ENCODE results near the gene CASP10. TPM values are rescaled to one million over a fixed set of nuclear protein-coding genes. Genes with fewer than 3 reads are reported as not detected.

Gene CASP10
- polyA plus RNA-seq, 1 donor = 19.9 TPM

DNA sequence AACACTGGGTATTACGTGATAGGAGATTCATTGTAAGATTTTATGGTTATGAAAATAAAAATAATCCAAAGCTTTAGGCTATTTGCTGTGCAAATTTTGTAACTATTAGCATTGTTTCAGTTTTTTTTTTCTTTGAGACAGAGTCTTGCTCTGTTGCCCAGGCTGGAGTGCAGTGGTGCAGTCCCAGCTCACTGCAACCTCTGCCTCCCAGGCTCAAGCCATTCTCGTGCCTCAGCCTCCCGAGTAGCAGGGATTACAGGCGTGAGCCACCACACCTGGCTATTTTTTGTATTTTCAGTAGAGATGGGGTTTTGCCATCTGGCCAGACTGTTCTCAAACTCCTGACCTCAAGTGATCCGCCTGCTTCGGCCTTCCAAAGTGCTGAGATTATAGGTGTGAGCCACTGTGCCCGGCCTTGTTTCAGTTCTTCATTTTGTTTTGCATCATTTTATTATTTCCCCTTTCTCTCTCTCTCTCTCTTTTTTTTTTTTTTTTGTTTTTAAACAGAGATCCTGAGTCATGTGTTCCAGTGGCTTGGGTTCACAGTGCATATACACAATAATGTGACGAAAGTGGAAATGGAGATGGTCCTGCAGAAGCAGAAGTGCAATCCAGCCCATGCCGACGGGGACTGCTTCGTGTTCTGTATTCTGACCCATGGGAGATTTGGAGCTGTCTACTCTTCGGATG lies 25.8 kb downstream of the CASP10 start:
- no peak overlapping the region for H3K27ac ChIP-seq (ENCODE audit: low read length)
- peaks cover 13% of the 10 kb centered on the region for H3K4me1 ChIP-seq (ENCODE audit: control insufficient read depth, insufficient read depth, low read length)
- DNase-seq = no peak
- H3K9me3 ChIP-seq (ENCODE audit: control insufficient read depth, low read depth, low read length) = no peaks in the 10 kb centered on the region
- H3K36me3 ChIP-seq (ENCODE audit: control insufficient read depth, insufficient read depth, low read length) = peaks cover 26% of the 10 kb centered on the region
- 87% methylated on average over 3 of the region's 12 CpGs for WGBS (ENCODE audit: insufficient coverage, low lambda C conversion rate)
- H3K27me3 ChIP-seq (ENCODE audit: control insufficient read depth, insufficient read depth, low read length) = no peaks in the 10 kb centered on the region
- H3K4me3 ChIP-seq (ENCODE audit: low read length) = no peak overlapping the region

DNA sequence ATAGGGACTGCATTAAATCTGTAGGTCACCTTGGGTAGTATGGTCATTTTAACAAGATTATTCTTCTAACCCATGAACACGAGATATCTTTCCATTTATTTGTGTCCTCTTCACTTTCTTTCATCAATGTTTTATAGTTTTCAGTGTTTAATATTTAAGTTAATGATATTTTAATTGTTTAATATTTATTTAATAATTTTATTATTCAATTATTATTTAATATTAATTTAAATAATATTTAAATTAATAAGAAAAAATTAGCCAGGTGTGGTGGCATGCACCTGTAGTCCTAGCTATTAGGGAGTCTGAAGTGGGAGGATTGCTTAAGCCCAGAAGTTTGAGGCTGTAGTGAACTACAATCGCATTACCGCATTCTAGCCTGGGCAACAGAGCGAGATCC lies 33.0 kb downstream of the CASP10 start:
- H3K36me3 ChIP-seq (ENCODE audit: control insufficient read depth, insufficient read depth, low read length) = peaks cover 27% of the 10 kb centered on the region
- DNase-seq = no peak
- WGBS (ENCODE audit: insufficient coverage, low lambda C conversion rate) = 90% methylated on average over 1 of the region's 4 CpGs
- no peaks in the 10 kb centered on the region for H3K9me3 ChIP-seq (ENCODE audit: control insufficient read depth, low read depth, low read length)
- no peak overlapping the region for H3K27ac ChIP-seq (ENCODE audit: low read length)
- H3K4me1 ChIP-seq (ENCODE audit: control insufficient read depth, insufficient read depth, low read length) = peaks cover 20% of the 10 kb centered on the region
- H3K27me3 ChIP-seq (ENCODE audit: control insufficient read depth, insufficient read depth, low read length) = no peaks in the 10 kb centered on the region
- H3K4me3 ChIP-seq (ENCODE audit: low read length) = no peak overlapping the region

- no CpG with 5 or more reads among the region's 1 CpG for WGBS (ENCODE audit: insufficient coverage, low lambda C conversion rate)
- no peak overlapping the region for H3K4me3 ChIP-seq (ENCODE audit: low read length)
- H3K27ac ChIP-seq (ENCODE audit: low read length) = no peak overlapping the region
- no peaks in the 10 kb centered on the region for H3K9me3 ChIP-seq (ENCODE audit: control insufficient read depth, low read depth, low read length)
- H3K27me3 ChIP-seq (ENCODE audit: control insufficient read depth, insufficient read depth, low read length) = no peaks in the 10 kb centered on the region
- H3K4me1 ChIP-seq (ENCODE audit: control insufficient read depth, insufficient read depth, low read length) = peaks cover 21% of the 10 kb centered on the region
- DNase-seq = no peak
- peaks cover 25% of the 10 kb centered on the region for H3K36me3 ChIP-seq (ENCODE audit: control insufficient read depth, insufficient read depth, low read length)
Observed at GRCh38 chr2:201216918-201217317, 34.0 kb downstream of the CASP10 start.

DNA sequence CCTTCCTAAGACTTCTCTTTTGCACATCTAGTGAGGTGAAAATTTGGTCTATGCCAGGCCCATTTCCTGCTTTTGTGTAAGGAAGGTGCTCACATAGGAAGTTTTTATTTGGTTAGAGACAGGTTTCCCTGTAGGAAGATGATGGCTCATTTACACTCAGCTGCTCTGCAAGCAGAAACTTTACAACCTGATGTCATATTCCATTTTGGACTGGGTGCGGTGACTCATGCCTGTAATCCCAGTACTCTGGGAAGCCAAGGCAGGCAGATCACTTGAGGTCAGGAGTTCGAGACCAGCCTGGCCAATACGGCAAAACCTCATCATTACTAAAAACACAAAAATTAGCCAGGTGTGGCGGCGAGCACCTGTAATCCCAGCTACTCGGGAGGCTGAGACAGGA lies 35.8 kb downstream of the CASP10 start:
- no CpG with 5 or more reads among the region's 6 CpGs for WGBS (ENCODE audit: insufficient coverage, low lambda C conversion rate)
- Histone ChIP-seq H3K4me3 (ENCODE audit: low read length) (no peak overlapping the region), H3K36me3 (ENCODE audit: control insufficient read depth, insufficient read depth, low read length) (peaks cover 25% of the 10 kb centered on the region), H3K4me1 (ENCODE audit: control insufficient read depth, insufficient read depth, low read length) (peaks cover 21% of the 10 kb centered on the region), H3K27me3 (ENCODE audit: control insufficient read depth, insufficient read depth, low read length) (no peaks in the 10 kb centered on the region), H3K9me3 (ENCODE audit: control insufficient read depth, low read depth, low read length) (no peaks in the 10 kb centered on the region), H3K27ac (ENCODE audit: low read length) (peak overlapping the region; percentile 76)
- DNase-seq = peak in 1 of 2 donors; percentile 25

GRCh38 chr2:201219328-201220096 lies 36.6 kb downstream of the CASP10 start:
- H3K27ac ChIP-seq (ENCODE audit: low read length) = peak overlapping the region; percentile 76
- WGBS (ENCODE audit: insufficient coverage, low lambda C conversion rate) = 71% methylated on average over 1 of the region's 5 CpGs
- H3K4me3 ChIP-seq (ENCODE audit: low read length) = no peak overlapping the region
- no peaks in the 10 kb centered on the region for H3K27me3 ChIP-seq (ENCODE audit: control insufficient read depth, insufficient read depth, low read length)
- H3K4me1 ChIP-seq (ENCODE audit: control insufficient read depth, insufficient read depth, low read length) = peaks cover 21% of the 10 kb centered on the region
- peaks cover 25% of the 10 kb centered on the region for H3K36me3 ChIP-seq (ENCODE audit: control insufficient read depth, insufficient read depth, low read length)
- DNase-seq = peak; percentile 66 to 77
- H3K9me3 ChIP-seq (ENCODE audit: control insufficient read depth, low read depth, low read length) = no peaks in the 10 kb centered on the region

GRCh38 chr2:201220102-201220570 lies 37.2 kb downstream of the CASP10 start:
- H3K9me3 ChIP-seq (ENCODE audit: control insufficient read depth, low read depth, low read length) = no peaks in the 10 kb centered on the region
- H3K27me3 ChIP-seq (ENCODE audit: control insufficient read depth, insufficient read depth, low read length) = no peaks in the 10 kb centered on the region
- peak in 1 of 2 donors; percentile 66 for DNase-seq
- H3K4me1 ChIP-seq (ENCODE audit: control insufficient read depth, insufficient read depth, low read length) = peaks cover 21% of the 10 kb centered on the region
- no peak overlapping the region for H3K4me3 ChIP-seq (ENCODE audit: low read length)
- H3K27ac ChIP-seq (ENCODE audit: low read length) = peak overlapping the region; percentile 76
- peaks cover 25% of the 10 kb centered on the region for H3K36me3 ChIP-seq (ENCODE audit: control insufficient read depth, insufficient read depth, low read length)
- no CpG with 5 or more reads among the region's 4 CpGs for WGBS (ENCODE audit: insufficient coverage, low lambda C conversion rate)

DNA sequence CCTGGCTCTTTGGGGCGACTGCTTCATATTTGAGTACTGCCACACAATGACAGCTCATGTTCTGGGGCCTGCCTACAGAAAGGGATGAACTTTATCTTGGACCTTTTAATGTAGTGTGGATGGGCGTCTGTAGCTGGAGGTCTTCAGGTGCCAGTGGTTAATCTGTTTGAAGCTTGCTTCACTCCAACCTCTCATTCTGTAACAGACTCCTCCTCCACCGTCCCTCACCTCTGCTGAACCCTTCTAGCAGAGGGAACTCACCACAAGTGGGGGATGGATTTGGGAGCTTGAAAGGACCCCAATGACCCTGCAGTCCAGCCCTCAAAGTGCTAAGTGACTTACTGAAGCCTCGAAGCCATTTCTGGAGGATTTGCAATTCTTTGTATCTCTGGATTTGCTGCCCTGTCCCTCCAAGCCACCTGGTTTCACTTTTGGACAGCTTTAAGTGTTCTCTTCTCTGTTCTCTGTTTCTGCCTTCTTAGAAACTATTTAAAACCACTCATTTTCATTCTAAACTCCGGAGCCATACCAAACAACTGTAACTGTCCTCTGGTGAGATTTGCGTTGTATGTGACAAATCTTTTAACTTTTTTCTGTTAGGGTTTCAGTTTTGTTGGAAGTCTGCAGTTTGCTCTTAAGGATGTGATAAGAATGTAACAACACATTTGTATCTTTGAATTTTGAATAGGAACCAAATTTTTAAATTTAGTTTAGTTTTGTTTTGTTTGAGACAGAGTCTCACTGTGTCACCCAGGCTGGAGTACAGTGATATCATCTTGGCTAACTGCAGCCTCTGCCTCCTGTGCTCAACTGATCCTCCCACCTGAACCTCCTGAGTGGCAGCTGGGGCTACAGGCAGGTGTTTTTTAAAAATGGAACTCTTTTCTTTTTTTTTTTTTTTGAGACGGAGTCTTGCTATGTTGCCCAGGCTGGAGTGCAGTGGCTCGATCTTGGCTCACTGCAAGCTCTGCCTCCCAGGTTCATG lies 40.4 kb downstream of the CASP10 start:
- no CpG with 5 or more reads among the region's 8 CpGs for WGBS (ENCODE audit: insufficient coverage, low lambda C conversion rate)

DNA sequence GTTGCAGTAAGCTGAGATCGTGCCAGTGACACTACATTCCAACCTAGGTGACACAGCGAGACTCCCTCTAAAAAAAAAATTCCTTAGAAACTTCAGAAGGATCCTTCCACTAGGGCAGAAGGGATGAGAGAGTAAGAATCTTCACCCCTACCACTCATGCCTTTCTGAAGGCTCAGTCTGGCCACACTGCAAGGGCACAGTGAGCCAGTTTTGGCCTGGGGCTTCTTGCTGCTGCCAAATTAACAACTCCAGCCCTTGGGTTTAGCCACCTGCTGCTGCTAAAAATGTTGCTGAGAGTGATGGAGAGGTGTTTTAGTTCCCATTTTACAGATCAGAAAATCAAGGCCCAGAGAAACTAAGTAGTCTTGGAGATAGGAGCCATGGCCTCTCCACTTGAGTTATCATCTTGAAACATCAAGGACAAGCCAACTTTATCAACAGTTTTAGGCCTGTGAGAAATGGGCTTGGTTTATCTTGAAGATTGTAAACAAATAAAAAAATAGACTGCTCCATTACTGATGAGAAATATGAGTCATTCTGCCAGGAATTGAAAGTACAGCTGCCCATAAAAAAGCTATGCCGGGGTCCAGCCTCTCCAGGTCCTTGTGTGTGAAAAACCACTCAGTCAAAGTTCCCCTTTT lies 45.5 kb downstream of the CASP10 start:
- Histone ChIP-seq H3K4me3 (ENCODE audit: low read length) (no peak overlapping the region), H3K36me3 (ENCODE audit: control insufficient read depth, insufficient read depth, low read length) (no peaks in the 10 kb centered on the region), H3K27ac (ENCODE audit: low read length) (no peak overlapping the region), H3K4me1 (ENCODE audit: control insufficient read depth, insufficient read depth, low read length) (peaks cover 15% of the 10 kb centered on the region), H3K27me3 (ENCODE audit: control insufficient read depth, insufficient read depth, low read length) (no peaks in the 10 kb centered on the region), H3K9me3 (ENCODE audit: control insufficient read depth, low read depth, low read length) (no peaks in the 10 kb centered on the region)
- peak in 1 of 2 donors; percentile 17 for DNase-seq
- WGBS (ENCODE audit: insufficient coverage, low lambda C conversion rate) = no CpG with 5 or more reads among the region's 3 CpGs

More for the DNA sequence above, 40.4 kb downstream of the CASP10 start:
- Histone ChIP-seq H3K9me3 (ENCODE audit: control insufficient read depth, low read depth, low read length) (no peaks in the 10 kb centered on the region), H3K27ac (ENCODE audit: low read length) (no peak overlapping the region), H3K4me1 (ENCODE audit: control insufficient read depth, insufficient read depth, low read length) (peaks cover 26% of the 10 kb centered on the region), H3K27me3 (ENCODE audit: control insufficient read depth, insufficient read depth, low read length) (no peaks in the 10 kb centered on the region), H3K36me3 (ENCODE audit: control insufficient read depth, insufficient read depth, low read length) (peaks cover 8% of the 10 kb centered on the region), H3K4me3 (ENCODE audit: low read length) (no peak overlapping the region)
- DNase-seq = no peak

GRCh38 chr2:201228912-201229290 lies 46.0 kb downstream of the CASP10 start:
- Histone ChIP-seq H3K36me3 (ENCODE audit: control insufficient read depth, insufficient read depth, low read length) (no peaks in the 10 kb centered on the region), H3K4me1 (ENCODE audit: control insufficient read depth, insufficient read depth, low read length) (peaks cover 19% of the 10 kb centered on the region), H3K4me3 (ENCODE audit: low read length) (no peak overlapping the region), H3K27me3 (ENCODE audit: control insufficient read depth, insufficient read depth, low read length) (no peaks in the 10 kb centered on the region), H3K27ac (ENCODE audit: low read length) (no peak overlapping the region), H3K9me3 (ENCODE audit: control insufficient read depth, low read depth, low read length) (no peaks in the 10 kb centered on the region)
- whole genome bisulfite sequencing (ENCODE audit: insufficient coverage, low lambda C conversion rate) = 92% methylated on average over 2 of the region's 12 CpGs
- DNase-seq = no peak
